ENCODE measurements around the gene HACL1.

HACL1 gene

GRCh38 chr3:15601399-15602145 is at the start of gene HACL1, which contains the start of gene BTD:
HACL1 (minus strand) TSS chr3:15601569; CDS start chr3:15601463, 106 bp downstream.
BTD (plus strand) TSS chr3:15601745; CDS start chr3:15635440, 33,695 bp downstream.
- peak; percentile 97 for DNase-seq (ENCODE audit: low read depth)
- peak within 1 kb of the TSS; percentile 55 for H3K4me3 ChIP-seq (ENCODE audit: low read depth, low read length)

GRCh38 chr3:15649858-15650257 is 48.5 kb upstream of the HACL1 start:
- no peak for DNase-seq (ENCODE audit: low read depth)
- H3K4me3 ChIP-seq (ENCODE audit: low read depth, low read length): no peak overlapping the region

GRCh38 chr3:15649341-15649740 is 48.0 kb upstream of the HACL1 start:
- DNase-seq (ENCODE audit: low read depth): no peak
- no peak overlapping the region for H3K4me3 ChIP-seq (ENCODE audit: low read depth, low read length)

GRCh38 chr3:15647611-15648167 is 46.3 kb upstream of the HACL1 start:
- no peak overlapping the region for H3K4me3 ChIP-seq (ENCODE audit: low read depth, low read length)
- peak; percentile 96 for DNase-seq (ENCODE audit: low read depth)

- no peak overlapping the region for H3K4me3 ChIP-seq (ENCODE audit: low read depth, low read length)
- DNase-seq (ENCODE audit: low read depth): peak; percentile 100
Observed at GRCh38 chr3:15646851-15647511, 45.6 kb upstream of the HACL1 start.

- DNase-seq (ENCODE audit: low read depth): peak; percentile 92
- no peak overlapping the region for H3K4me3 ChIP-seq (ENCODE audit: low read depth, low read length)
Observed at GRCh38 chr3:15645740-15646501, 44.6 kb upstream of the HACL1 start.

GRCh38 chr3:15645246-15645645 is 43.9 kb upstream of the HACL1 start:
- no peak for DNase-seq (ENCODE audit: low read depth)
- H3K4me3 ChIP-seq (ENCODE audit: low read depth, low read length): no peak overlapping the region

GRCh38 chr3:15638891-15639262 is 37.5 kb upstream of the HACL1 start:
- no peak for DNase-seq (ENCODE audit: low read depth)
- no peak overlapping the region for H3K4me3 ChIP-seq (ENCODE audit: low read depth, low read length)

GRCh38 chr3:15638193-15638890 is 37.0 kb upstream of the HACL1 start:
- DNase-seq (ENCODE audit: low read depth): no peak
- H3K4me3 ChIP-seq (ENCODE audit: low read depth, low read length): no peak overlapping the region

- H3K4me3 ChIP-seq (ENCODE audit: low read depth, low read length): no peak overlapping the region
- no peak for DNase-seq (ENCODE audit: low read depth)
Observed at GRCh38 chr3:15637131-15637951, 36.0 kb upstream of the HACL1 start.

- peak; percentile 87 for DNase-seq (ENCODE audit: low read depth)
- H3K4me3 ChIP-seq (ENCODE audit: low read depth, low read length): peak overlapping the region; percentile 15
Observed at GRCh38 chr3:15636028-15636709, 34.8 kb upstream of the HACL1 start.

- no peak overlapping the region for H3K4me3 ChIP-seq (ENCODE audit: low read depth, low read length)
- peak; percentile 82 for DNase-seq (ENCODE audit: low read depth)
Observed at GRCh38 chr3:15635121-15635661, 33.8 kb upstream of the HACL1 start.

- H3K4me3 ChIP-seq (ENCODE audit: low read depth, low read length): no peak overlapping the region
- DNase-seq (ENCODE audit: low read depth): no peak
Observed at GRCh38 chr3:15634671-15635070, 33.3 kb upstream of the HACL1 start.

GRCh38 chr3:15633766-15634598 is 32.6 kb upstream of the HACL1 start:
- DNase-seq (ENCODE audit: low read depth): no peak
- no peak overlapping the region for H3K4me3 ChIP-seq (ENCODE audit: low read depth, low read length)

GRCh38 chr3:15633159-15633558 is 31.8 kb upstream of the HACL1 start:
- no peak for DNase-seq (ENCODE audit: low read depth)
- H3K4me3 ChIP-seq (ENCODE audit: low read depth, low read length): no peak overlapping the region

- DNase-seq (ENCODE audit: low read depth): no peak
- no peak overlapping the region for H3K4me3 ChIP-seq (ENCODE audit: low read depth, low read length)
Observed at GRCh38 chr3:15632212-15632580, 30.8 kb upstream of the HACL1 start.
